HG03571 (cell line): ENCODE data around the gene SPEG.

ENCODE experiments used
- ATAC-seq: cut with Tn5 transposase; IDR thresholded peaks from one replicate; pipeline ENCODE4 v1.9.1; 2021; ENCODE audit not compliant: unreplicated experiment

The SPEG gene

GRCh38 chr2:219542931-219543595 is 108.4 kb downstream of the SPEG start:
- peak; percentile 33 for ATAC-seq

GRCh38 chr2:219543596-219544358 is 109.1 kb downstream of the SPEG start, which contains the start of the genes CHPF and TMEM198:
CHPF (minus strand) TSS chr2:219543809; CDS start chr2:219543538, 271 bp downstream.
TMEM198 (plus strand) TSS chr2:219544028; CDS start chr2:219544728, 700 bp downstream.
- peak; percentile 77 for ATAC-seq

DNA sequence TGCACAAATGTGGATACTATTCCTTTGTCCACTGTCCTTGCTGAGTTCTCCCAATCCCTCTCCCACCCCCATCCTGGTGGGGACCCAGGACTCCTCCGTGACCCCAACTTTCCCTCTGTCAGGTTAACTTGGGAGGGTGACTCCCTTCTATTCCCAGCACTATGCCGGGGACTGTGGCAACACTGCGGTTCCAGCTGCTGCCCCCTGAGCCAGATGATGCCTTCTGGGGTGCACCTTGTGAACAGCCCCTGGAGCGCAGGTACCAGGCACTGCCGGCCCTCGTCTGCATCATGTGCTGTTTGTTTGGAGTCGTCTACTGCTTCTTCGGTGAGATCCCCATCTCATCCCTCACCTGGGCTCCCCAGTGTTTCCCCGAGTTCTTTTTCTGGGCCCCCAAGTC is 109.9 kb downstream of the SPEG start:
- ATAC-seq, result no peak

DNA sequence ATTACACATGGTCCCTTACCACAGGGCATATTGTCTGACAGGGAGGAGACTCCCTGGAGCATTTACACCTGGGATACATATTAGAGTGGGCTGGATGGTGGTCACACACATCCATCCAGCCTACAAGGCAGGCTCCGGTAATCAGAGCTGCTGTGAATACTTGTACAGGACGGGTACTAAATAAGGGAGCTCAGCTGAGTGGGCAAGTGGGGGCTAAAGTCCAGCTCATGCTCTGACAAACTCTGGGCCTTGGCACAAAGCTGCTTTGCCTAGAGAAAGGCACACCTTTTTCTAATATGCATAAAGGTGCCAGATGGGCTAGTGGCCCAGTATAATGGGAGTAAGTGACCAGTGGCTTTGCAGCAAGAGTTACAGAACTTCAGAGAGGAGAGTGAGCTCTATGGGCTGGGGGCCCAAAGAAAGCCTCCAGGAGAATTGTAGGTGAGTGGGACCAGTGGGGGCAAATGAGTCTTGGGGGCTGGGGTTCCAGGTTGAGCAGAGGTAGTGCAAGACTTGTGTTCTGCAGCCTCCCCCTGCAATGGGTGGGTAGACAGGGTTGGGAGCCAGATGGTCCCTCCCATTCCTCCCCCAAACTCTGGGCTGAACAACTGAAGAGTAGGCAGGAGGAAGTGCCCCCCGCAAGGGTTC is 110.8 kb downstream of the SPEG start:
- no peak for ATAC-seq

GRCh38 chr2:219545943-219546352 is 111.3 kb downstream of the SPEG start:
- ATAC-seq, result no peak

- ATAC-seq, result no peak
Measured at GRCh38 chr2:219547621-219548020, 113.0 kb downstream of the SPEG start.
